Measurements from ENCODE around the gene PRPH2.

PRPH2 gene, protein sequence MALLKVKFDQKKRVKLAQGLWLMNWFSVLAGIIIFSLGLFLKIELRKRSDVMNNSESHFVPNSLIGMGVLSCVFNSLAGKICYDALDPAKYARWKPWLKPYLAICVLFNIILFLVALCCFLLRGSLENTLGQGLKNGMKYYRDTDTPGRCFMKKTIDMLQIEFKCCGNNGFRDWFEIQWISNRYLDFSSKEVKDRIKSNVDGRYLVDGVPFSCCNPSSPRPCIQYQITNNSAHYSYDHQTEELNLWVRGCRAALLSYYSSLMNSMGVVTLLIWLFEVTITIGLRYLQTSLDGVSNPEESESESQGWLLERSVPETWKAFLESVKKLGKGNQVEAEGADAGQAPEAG

DNA sequence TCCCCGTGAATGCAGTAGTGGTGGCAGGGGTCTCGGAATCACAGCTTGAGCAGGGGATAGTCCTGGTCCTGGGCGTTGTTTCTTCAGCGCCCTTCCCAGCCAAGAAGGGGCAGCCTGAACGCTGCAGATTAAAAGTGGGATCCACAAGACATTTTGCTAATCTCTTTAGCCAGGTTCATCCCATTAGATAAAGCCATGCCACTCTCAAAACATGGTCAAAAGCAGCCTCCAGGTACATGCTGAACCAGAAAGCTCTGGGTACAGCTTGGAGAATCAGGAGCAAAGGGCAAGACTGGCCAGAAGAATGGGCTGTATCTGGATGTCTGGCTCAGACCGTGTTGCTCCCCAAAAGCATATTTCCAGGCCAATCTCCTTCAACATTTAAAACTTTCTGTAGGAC lies at the start of gene PRPH2:
PRPH2 (minus strand) TSS at position 101 of the 400 bp plus-strand sequence. CDS start 263 bp downstream, outside the sequence.
- Histone ChIP-seq H3K36me3 (ENCODE audit: control insufficient read depth in 1 of 2, insufficient read depth in 2 of 2, low read length in 2 of 2) (no peaks in the 10 kb centered on the region), H3K9ac (ENCODE audit: low read depth in 1 of 2, low read length in 2 of 2) (no peak within 1 kb of the TSS), H3K9me3 (ENCODE audit: control insufficient read depth in 1 of 2, low read length in 2 of 2) (no peaks in the 10 kb centered on the region), H3K27me3 (ENCODE audit: control insufficient read depth in 1 of 2, insufficient read depth in 2 of 2, low read length in 2 of 2) (no peaks in the 10 kb centered on the region), H3K4me1 (ENCODE audit: control insufficient read depth in 1 of 2, insufficient read depth in 2 of 2, low read length in 2 of 2) (peaks cover 4 to 13% of the 10 kb centered on the region in 2 donors), H3K4me3 (ENCODE audit: low read depth in 1 of 2, low read length in 2 of 2) (no peak within 1 kb of the TSS), H3K27ac (ENCODE audit: low read depth, low read length) (no peak within 1 kb of the TSS)

DNA sequence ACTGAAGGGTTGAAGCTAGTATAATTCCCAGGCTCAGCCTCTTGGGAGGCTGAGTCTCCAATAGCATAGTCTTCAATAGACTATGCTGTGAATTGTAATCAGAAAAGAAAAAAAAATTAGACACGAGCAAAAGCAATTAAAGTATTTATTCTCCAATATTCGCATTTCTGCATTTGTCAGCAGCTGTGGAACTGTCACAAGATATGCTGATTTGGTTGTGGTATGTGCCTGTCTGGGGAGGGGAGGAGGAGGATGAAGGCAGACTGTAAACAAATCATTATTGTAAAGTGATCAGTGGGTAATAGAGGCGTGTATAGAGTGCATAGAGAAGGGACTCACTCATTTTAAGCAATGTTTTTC lies 49.3 kb upstream of the PRPH2 start:
- Histone ChIP-seq H3K9ac (ENCODE audit: low read depth in 1 of 2, low read length in 2 of 2) (peak overlapping the region in 1 of 2 donors; percentile 11), H3K27ac (ENCODE audit: low read depth, low read length) (peak overlapping the region; percentile 23), H3K4me3 (ENCODE audit: low read depth in 1 of 2, low read length in 2 of 2) (peak overlapping the region in 1 of 2 donors; percentile 27), H3K9me3 (ENCODE audit: control insufficient read depth in 1 of 2, low read length in 2 of 2) (no peaks in the 10 kb centered on the region), H3K36me3 (ENCODE audit: control insufficient read depth in 1 of 2, insufficient read depth in 2 of 2, low read length in 2 of 2) (no peaks in the 10 kb centered on the region), H3K27me3 (ENCODE audit: control insufficient read depth in 1 of 2, insufficient read depth in 2 of 2, low read length in 2 of 2) (no peaks in the 10 kb centered on the region), H3K4me1 (ENCODE audit: control insufficient read depth in 1 of 2, insufficient read depth in 2 of 2, low read length in 2 of 2) (peaks cover 18 to 25% of the 10 kb centered on the region in 2 donors)

DNA sequence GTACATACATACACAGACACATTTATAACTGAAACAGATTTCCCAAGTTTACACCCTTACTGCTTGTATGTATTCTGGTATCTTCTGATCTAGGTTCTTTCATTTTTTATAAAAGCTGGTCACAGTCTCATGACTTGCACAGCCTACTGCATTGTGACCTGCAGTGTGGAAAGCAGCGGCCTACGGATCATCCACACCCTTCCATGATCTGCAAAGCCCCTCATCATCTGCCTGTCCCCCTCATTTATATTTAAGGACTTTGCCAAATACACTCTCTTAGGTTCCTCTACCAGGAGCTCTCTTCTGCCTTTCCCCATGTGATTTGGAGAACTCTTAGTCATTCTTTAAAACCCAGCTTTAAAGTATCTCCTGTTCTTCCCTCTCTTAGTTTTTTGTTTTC lies 47.4 kb upstream of the PRPH2 start:
- H3K27ac ChIP-seq (ENCODE audit: low read depth, low read length), result no peak overlapping the region
- H3K4me1 ChIP-seq (ENCODE audit: control insufficient read depth in 1 of 2, insufficient read depth in 2 of 2, low read length in 2 of 2), result peaks cover 14 to 19% of the 10 kb centered on the region in 2 donors
- H3K4me3 ChIP-seq (ENCODE audit: low read depth in 1 of 2, low read length in 2 of 2), result no peak overlapping the region
- no peaks in the 10 kb centered on the region for H3K27me3 ChIP-seq (ENCODE audit: control insufficient read depth in 1 of 2, insufficient read depth in 2 of 2, low read length in 2 of 2)
- H3K36me3 ChIP-seq (ENCODE audit: control insufficient read depth in 1 of 2, insufficient read depth in 2 of 2, low read length in 2 of 2), result no peaks in the 10 kb centered on the region
- no peak overlapping the region for H3K9ac ChIP-seq (ENCODE audit: low read depth in 1 of 2, low read length in 2 of 2)
- no peaks in the 10 kb centered on the region for H3K9me3 ChIP-seq (ENCODE audit: control insufficient read depth in 1 of 2, low read length in 2 of 2)

DNA sequence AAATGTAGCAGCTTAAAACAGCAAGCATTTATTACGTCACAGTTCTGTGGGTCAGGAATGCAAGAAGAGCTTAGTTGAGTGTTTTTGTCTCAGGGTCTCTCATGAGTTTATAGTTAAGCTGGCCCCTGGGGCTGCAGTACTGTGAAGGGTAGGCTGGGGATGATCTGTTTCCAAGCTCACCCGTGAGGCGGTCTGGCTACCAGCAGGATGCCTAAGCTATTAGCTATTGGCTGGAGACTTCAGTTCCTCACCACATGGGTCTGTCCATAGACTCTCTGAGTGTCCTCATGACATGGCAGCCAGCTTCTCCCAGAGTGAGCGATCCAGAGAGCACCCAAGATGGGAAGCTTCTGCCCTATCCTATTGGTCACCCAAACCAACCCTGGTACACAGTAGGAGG lies 46.7 kb upstream of the PRPH2 start:
- Histone ChIP-seq H3K4me3 (ENCODE audit: low read depth in 1 of 2, low read length in 2 of 2) (no peak overlapping the region), H3K27ac (ENCODE audit: low read depth, low read length) (no peak overlapping the region), H3K9me3 (ENCODE audit: control insufficient read depth in 1 of 2, low read length in 2 of 2) (no peaks in the 10 kb centered on the region), H3K9ac (ENCODE audit: low read depth in 1 of 2, low read length in 2 of 2) (no peak overlapping the region), H3K36me3 (ENCODE audit: control insufficient read depth in 1 of 2, insufficient read depth in 2 of 2, low read length in 2 of 2) (no peaks in the 10 kb centered on the region), H3K27me3 (ENCODE audit: control insufficient read depth in 1 of 2, insufficient read depth in 2 of 2, low read length in 2 of 2) (no peaks in the 10 kb centered on the region), H3K4me1 (ENCODE audit: control insufficient read depth in 1 of 2, insufficient read depth in 2 of 2, low read length in 2 of 2) (peaks cover 9 to 13% of the 10 kb centered on the region in 2 donors)

DNA sequence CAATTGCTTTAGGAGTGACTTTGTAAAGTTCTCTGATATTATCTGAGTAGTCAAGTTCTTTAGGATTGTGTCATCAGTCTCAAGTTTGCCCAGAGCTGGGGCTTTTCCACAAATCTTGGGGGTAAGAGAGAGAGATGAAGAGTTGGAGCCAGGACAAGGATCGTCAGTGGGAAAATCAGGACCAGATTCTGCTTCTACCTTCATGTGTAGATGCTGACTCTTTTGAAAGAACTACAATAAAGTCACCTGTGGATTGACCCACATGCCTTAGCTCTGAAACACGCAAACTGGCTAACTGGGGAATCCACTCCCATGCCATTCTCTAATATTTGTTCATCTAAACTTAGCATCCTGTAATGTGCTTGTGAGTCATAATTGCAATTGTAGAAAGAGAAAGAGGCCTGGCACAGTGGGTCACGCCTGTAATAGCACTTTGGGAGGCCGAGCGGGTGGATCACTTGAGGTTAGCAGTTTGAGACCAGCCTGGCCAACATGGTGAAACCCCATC lies 43.8 kb upstream of the PRPH2 start:
- Histone ChIP-seq H3K27ac (ENCODE audit: low read depth, low read length) (no peak overlapping the region), H3K9me3 (ENCODE audit: control insufficient read depth in 1 of 2, low read length in 2 of 2) (no peaks in the 10 kb centered on the region), H3K9ac (ENCODE audit: low read depth in 1 of 2, low read length in 2 of 2) (no peak overlapping the region)

DNA sequence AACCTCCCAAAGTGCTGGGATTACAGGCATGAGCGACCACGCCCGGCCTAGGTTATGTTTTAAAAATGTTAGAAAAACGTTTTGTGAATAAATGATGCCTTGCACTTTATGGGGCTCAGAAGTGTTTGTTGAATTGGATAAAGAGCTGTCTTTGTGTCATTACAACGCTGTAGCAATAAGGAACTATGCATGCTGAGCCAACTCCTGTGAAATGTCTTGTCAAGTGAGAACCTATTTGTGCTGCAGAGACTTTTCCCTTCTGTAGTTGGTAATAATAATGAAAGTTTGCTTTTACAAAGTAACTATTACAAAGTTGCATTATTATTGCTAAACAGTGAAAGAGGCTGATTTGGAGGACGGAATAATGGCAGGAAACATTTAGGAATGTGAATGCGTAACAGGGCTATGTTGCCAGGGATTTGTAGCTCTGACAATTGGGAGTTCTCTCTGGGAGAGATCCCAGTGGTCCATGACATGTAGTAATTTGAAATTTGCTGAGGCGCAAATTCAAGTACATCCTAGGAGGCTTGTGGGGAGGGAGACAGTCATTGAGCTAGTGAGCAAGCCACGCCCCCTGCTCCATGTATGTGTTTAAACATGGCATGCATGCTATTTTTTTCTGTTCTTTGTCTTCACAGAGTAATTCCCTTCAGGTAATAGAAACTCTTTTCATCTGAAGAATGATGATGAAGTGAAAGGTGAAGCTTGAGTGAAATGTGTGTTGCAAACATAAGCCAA lies 42.7 kb upstream of the PRPH2 start:
- Histone ChIP-seq H3K4me1 (ENCODE audit: control insufficient read depth in 1 of 2, insufficient read depth in 2 of 2, low read length in 2 of 2) (peaks cover 0 to 11% of the 10 kb centered on the region in 2 donors), H3K36me3 (ENCODE audit: control insufficient read depth in 1 of 2, insufficient read depth in 2 of 2, low read length in 2 of 2) (no peaks in the 10 kb centered on the region), H3K27me3 (ENCODE audit: control insufficient read depth in 1 of 2, insufficient read depth in 2 of 2, low read length in 2 of 2) (no peaks in the 10 kb centered on the region), H3K4me3 (ENCODE audit: low read depth in 1 of 2, low read length in 2 of 2) (no peak overlapping the region), H3K9ac (ENCODE audit: low read depth in 1 of 2, low read length in 2 of 2) (no peak overlapping the region), H3K27ac (ENCODE audit: low read depth, low read length) (no peak overlapping the region), H3K9me3 (ENCODE audit: control insufficient read depth in 1 of 2, low read length in 2 of 2) (no peaks in the 10 kb centered on the region)

More for the DNA sequence above, 43.8 kb upstream of the PRPH2 start:
- Histone ChIP-seq H3K4me3 (ENCODE audit: low read depth in 1 of 2, low read length in 2 of 2) (no peak overlapping the region), H3K36me3 (ENCODE audit: control insufficient read depth in 1 of 2, insufficient read depth in 2 of 2, low read length in 2 of 2) (no peaks in the 10 kb centered on the region), H3K4me1 (ENCODE audit: control insufficient read depth in 1 of 2, insufficient read depth in 2 of 2, low read length in 2 of 2) (peaks cover 7 to 11% of the 10 kb centered on the region in 2 donors), H3K27me3 (ENCODE audit: control insufficient read depth in 1 of 2, insufficient read depth in 2 of 2, low read length in 2 of 2) (no peaks in the 10 kb centered on the region)

DNA sequence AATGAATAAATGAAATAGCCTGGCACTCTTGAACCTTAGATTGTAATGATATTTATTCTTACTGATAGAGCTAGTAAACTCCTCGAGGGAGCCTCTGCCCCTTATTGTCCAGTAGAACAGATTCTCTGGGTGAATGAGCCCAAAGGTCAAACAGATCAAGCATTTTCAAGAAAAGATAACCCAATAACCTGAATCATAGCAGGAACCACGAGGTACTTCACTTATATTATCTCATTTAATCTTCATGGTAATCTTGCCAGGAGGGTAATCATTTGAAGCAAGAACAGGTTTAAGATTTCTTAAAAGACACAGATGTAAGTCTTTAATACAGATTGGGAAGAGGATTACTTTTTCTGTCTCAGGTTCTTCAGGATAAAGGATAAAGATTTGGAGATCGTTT lies 40.6 kb upstream of the PRPH2 start:
- H3K4me1 ChIP-seq (ENCODE audit: control insufficient read depth in 1 of 2, insufficient read depth in 2 of 2, low read length in 2 of 2), result peaks cover 0 to 11% of the 10 kb centered on the region in 2 donors

DNA sequence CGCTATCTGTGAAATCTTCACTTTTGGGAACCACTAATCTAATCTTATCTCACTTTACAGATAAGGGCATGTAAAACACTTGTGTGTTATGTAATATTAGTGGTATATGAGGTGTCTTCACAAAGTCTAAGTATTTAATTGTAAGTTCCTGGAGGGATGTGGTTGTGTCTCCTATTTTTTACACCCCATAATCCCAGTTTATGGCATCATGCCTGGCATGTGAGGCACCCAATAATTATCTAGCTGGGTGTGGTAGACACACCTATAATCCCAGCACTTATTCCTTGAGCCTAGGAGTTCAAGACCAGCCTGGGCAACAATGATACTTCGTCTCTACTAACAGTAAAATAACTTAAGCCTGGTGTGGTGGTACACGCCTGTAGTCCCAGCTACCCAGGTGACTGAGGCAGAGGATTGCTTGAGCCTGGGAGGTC lies 40.0 kb upstream of the PRPH2 start:
- H3K4me1 ChIP-seq (ENCODE audit: control insufficient read depth in 1 of 2, insufficient read depth in 2 of 2, low read length in 2 of 2), result peaks cover 0 to 11% of the 10 kb centered on the region in 2 donors
- H3K4me3 ChIP-seq (ENCODE audit: low read depth in 1 of 2, low read length in 2 of 2), result no peak overlapping the region
- no peaks in the 10 kb centered on the region for H3K9me3 ChIP-seq (ENCODE audit: control insufficient read depth in 1 of 2, low read length in 2 of 2)
- H3K36me3 ChIP-seq (ENCODE audit: control insufficient read depth in 1 of 2, insufficient read depth in 2 of 2, low read length in 2 of 2), result peaks cover 0 to 4% of the 10 kb centered on the region in 2 donors
- H3K27me3 ChIP-seq (ENCODE audit: control insufficient read depth in 1 of 2, insufficient read depth in 2 of 2, low read length in 2 of 2), result no peaks in the 10 kb centered on the region
- H3K27ac ChIP-seq (ENCODE audit: low read depth, low read length), result no peak overlapping the region
- H3K9ac ChIP-seq (ENCODE audit: low read depth in 1 of 2, low read length in 2 of 2), result no peak overlapping the region

More for the DNA sequence above, 40.6 kb upstream of the PRPH2 start:
- Histone ChIP-seq H3K9me3 (ENCODE audit: control insufficient read depth in 1 of 2, low read length in 2 of 2) (no peaks in the 10 kb centered on the region), H3K27me3 (ENCODE audit: control insufficient read depth in 1 of 2, insufficient read depth in 2 of 2, low read length in 2 of 2) (no peaks in the 10 kb centered on the region), H3K27ac (ENCODE audit: low read depth, low read length) (no peak overlapping the region), H3K36me3 (ENCODE audit: control insufficient read depth in 1 of 2, insufficient read depth in 2 of 2, low read length in 2 of 2) (peaks cover 0 to 4% of the 10 kb centered on the region in 2 donors), H3K9ac (ENCODE audit: low read depth in 1 of 2, low read length in 2 of 2) (no peak overlapping the region), H3K4me3 (ENCODE audit: low read depth in 1 of 2, low read length in 2 of 2) (no peak overlapping the region)

DNA sequence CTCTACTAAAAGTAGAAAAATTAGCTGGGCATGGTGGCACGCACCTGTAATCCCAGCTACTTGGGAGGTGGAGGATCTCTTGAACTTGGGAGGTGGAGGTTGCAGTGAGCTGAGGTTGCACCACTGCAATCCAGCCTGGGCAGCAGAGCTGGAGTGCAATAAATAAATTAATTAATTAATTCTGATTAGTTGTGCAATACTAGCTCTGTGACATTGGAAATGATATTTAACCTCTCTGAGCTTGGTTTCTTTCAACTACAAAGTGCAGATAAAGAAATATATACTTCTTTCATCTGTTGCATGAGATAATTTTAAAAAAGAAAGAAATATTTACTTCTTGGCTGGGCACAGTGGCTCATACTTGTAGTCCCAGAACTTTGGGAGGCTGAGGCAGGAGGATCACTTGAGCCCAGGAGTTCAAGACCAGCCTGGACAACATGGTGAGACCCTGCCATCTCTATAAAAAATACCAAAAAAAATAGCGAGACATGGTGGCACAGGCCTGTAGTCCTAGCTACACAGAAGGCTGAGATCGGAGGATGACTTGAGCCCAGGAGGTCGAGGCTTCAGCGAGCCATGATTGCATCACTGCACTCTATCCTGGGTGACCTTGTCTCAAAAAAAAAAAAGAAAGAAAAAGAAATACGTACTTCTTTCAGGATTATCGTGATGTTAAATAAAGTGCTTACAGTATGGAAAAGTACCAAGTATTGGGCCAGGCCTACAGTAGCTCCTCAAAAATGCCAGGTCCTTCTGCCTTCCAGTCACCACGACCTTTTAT lies 39.1 kb upstream of the PRPH2 start:
- no peak overlapping the region for H3K9ac ChIP-seq (ENCODE audit: low read depth in 1 of 2, low read length in 2 of 2)
- no peaks in the 10 kb centered on the region for H3K27me3 ChIP-seq (ENCODE audit: control insufficient read depth in 1 of 2, insufficient read depth in 2 of 2, low read length in 2 of 2)
- H3K9me3 ChIP-seq (ENCODE audit: control insufficient read depth in 1 of 2, low read length in 2 of 2), result no peaks in the 10 kb centered on the region
- no peak overlapping the region for H3K27ac ChIP-seq (ENCODE audit: low read depth, low read length)
- H3K36me3 ChIP-seq (ENCODE audit: control insufficient read depth in 1 of 2, insufficient read depth in 2 of 2, low read length in 2 of 2), result peaks cover 0 to 4% of the 10 kb centered on the region in 2 donors
- no peak overlapping the region for H3K4me3 ChIP-seq (ENCODE audit: low read depth in 1 of 2, low read length in 2 of 2)
- peaks cover 0 to 11% of the 10 kb centered on the region in 2 donors for H3K4me1 ChIP-seq (ENCODE audit: control insufficient read depth in 1 of 2, insufficient read depth in 2 of 2, low read length in 2 of 2)
